ENCODE results near the gene CHIA. TPM values are rescaled to one million over a fixed set of nuclear protein-coding genes. Genes with fewer than 3 reads are reported as not detected.

Gene CHIA
- total and polyA plus RNA-seq, 2 of the 13 experiments (the other 11 are each of a cell fraction or from before 2014, with no cell fraction given) = not detected

GRCh38 chr1:111346089-111346885 lies 55.6 kb downstream of the CHIA start (continued):
- TF ChIP-seq FUBP1 (CRISPR knock-in tag; IDR thresholded peaks at IDR 0.05; ENCODE audit: borderline replicate concordance) (no peak), SP1 (IDR thresholded peaks at IDR 0.05) (no peak), SP1 (CRISPR knock-in tag; IDR thresholded peaks at IDR 0.05) (no peak), CREM (IDR thresholded peaks at IDR 0.05) (no peak), CREM (CRISPR knock-in tag; IDR thresholded peaks at IDR 0.05) (no peak), ZNF644 (CRISPR knock-in tag; IDR thresholded peaks at IDR 0.05; ENCODE audit: low read depth) (peak; percentile 44; the same call in 1 of the 2 replicates), FOXO4 (CRISPR knock-in tag; conservative IDR thresholded peaks at IDR 0.05) (no peak), FOXA3 (CRISPR knock-in tag; IDR thresholded peaks at IDR 0.05) (peak; percentile 55; the same call in 1 of the 2 replicates), ATF4 (CRISPR knock-in tag; IDR thresholded peaks at IDR 0.05) (no peak), ZNF558 (CRISPR knock-in tag; IDR thresholded peaks at IDR 0.05; ENCODE audit: borderline replicate concordance) (no peak), TOPORS (CRISPR knock-in tag; IDR thresholded peaks at IDR 0.05) (no peak; the same call in 1 of the 2 replicates), SATB2 (CRISPR knock-in tag; IDR thresholded peaks at IDR 0.05) (no peak), SNAPC4 (CRISPR knock-in tag; IDR thresholded peaks at IDR 0.05) (no peak), GABPB1 (CRISPR knock-in tag; IDR thresholded peaks at IDR 0.05) (peak; percentile 56; the same call in 1 of the 2 replicates), ZMYM3 (CRISPR knock-in tag; IDR thresholded peaks at IDR 0.05) (0 out of 2 replicates have a peak, but pooled peaks have one; percentile 11), ZNF629 (CRISPR knock-in tag; conservative IDR thresholded peaks at IDR 0.05) (no peak), ZMYM4 (CRISPR knock-in tag; IDR thresholded peaks at IDR 0.05) (peak; percentile 62; the same call in 1 of the 2 replicates), SIX1 (CRISPR knock-in tag; IDR thresholded peaks at IDR 0.05; ENCODE audit: borderline replicate concordance) (no peak), FOXJ3 (CRISPR knock-in tag; IDR thresholded peaks at IDR 0.05; ENCODE audit: borderline replicate concordance) (peak; percentile 78; the same call in 1 of the 2 replicates), RFX1 (IDR thresholded peaks at IDR 0.05) (peak; percentile 82), ZBTB7A (CRISPR knock-in tag; IDR thresholded peaks at IDR 0.05) (no peak)

All from HepG2 (cell line).